SKM-1 (cell line): Measurements from ENCODE around the gene OR6K6.

ENCODE experiments used
- DNase-seq: peaks from one replicate; lab custom pipeline; 2025; ENCODE audit not compliant: unreplicated experiment; lab: John Stamatoyannopoulos, UW

Gene OR6K6

DNA sequence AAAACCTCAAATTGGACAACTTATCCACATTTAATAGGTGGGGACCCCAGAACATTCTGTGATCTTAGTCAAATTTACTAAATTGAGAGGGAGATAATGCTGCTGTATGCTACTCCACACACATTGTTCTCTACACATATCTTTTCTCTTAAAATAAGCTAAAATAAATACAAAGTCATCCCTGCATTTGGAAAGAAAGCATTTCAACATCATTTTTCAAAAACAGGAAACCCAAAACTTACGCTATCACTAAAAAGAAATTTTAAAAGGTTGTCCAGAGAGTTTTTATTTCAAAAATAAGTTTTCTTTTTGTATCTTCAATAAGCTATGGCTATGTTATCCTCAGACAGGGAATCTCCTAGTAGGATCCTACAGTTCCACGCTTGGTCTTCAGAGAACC lies 46.0 kb downstream of the OR6K6 start:
- no peak for DNase-seq

DNA sequence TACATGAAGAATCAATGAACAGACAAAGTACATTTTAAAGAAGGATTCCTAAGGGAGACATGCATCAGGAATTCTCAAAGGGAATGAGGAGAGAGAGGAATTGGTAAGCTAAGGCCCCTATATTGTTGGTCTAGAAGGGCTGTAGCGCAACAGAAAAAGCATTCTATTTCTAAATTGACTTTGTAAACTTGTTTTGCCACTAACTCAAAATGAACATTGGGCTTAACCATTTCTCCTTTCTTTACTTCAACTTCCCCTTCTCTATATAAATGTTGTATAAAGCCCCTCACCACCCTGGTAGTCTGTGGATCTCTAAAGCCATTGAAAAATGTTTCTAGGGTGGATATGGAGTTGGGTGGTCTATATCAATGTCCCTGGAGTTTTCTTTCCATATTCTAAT lies 46.9 kb downstream of the OR6K6 start:
- no peak for DNase-seq

DNA sequence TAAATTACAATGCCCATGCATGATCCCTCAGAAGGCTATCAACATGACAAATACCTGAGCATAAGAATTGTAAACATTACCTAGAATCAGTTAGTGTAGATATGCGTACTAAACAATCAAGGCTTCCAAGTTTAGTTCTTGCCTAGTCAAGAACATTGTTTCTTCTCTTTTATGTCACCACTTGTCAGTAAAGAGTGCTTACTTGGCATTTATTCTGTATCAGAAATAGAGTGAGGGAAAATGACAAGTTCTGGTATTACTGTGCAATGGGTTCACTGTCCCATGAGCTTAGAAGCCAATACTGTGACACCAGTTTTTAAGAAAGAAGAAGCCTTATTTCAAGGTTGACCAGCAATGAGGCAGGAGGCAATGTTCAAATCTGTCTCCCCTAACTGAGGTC lies 49.2 kb downstream of the OR6K6 start:
- DNase-seq: no peak
